Lung (tissue), 10 donors: Measurements from ENCODE around the gene TTC28. TPM values are rescaled to one million over a fixed set of nuclear protein-coding genes. Genes with fewer than 3 reads are reported as not detected.
"Not testable (repeated sequence)": the region's sequence is repeated elsewhere in the genome, so short reads cannot be mapped to it uniquely, and the experiment has no call there.

Experiments
- ATAC-seq: fragments of 200-7000 bp; cut with Tn5 transposase; one replicate; pipeline ENCODE4 v1.9.1; 2020; ENCODE audit warnings: moderate number of reproducible peaks; ENCODE audit not compliant: insufficient read depth, low FRiP score
- DNase-seq, 3 donors: peaks; one replicate each; pipeline ENCODE4 v3.0.0-alpha.2; 2013 to 2017
- H3K27ac ChIP-seq, 2 donors: one replicate each; pipeline ENCODE4 v1.5.1; 2013; ENCODE audit warnings: mild to moderate bottlenecking in 2 of 2, moderate library complexity in 2 of 2, control low read depth in 1 of 2, inconsistent platforms in 1 of 2, low read depth in 1 of 2, low read length in 1 of 2
- H3K27me3 ChIP-seq, 3 donors: one replicate each; pipeline ENCODE4 v1.5.1; 2013; ENCODE audit warnings: low read length in 2 of 3; ENCODE audit not compliant: control insufficient read depth in 3 of 3, insufficient read depth in 3 of 3
- H3K36me3 ChIP-seq, 4 donors: one replicate each; pipeline ENCODE4 v1.5.1; 2013; ENCODE audit warnings: low read length in 4 of 4, mild to moderate bottlenecking in 1 of 4, moderate library complexity in 1 of 4; ENCODE audit not compliant: control insufficient read depth in 4 of 4, insufficient read depth in 4 of 4
- H3K4me1 ChIP-seq, 5 donors: one replicate each; pipeline ENCODE4 v1.5.1; 2013; ENCODE audit warnings: low read length in 5 of 5, mild to moderate bottlenecking in 2 of 5, moderate library complexity in 1 of 5; ENCODE audit not compliant: control insufficient read depth in 5 of 5, insufficient read depth in 5 of 5
- H3K4me3 ChIP-seq: one replicate; pipeline ENCODE4 v1.5.1; 2013; ENCODE audit warnings: mild to moderate bottlenecking, control low read depth, moderate library complexity
- H3K9ac ChIP-seq, 2 donors: one replicate each; pipeline ENCODE4 v1.5.1; 2013; ENCODE audit warnings: low read length in 2 of 2, control low read depth in 1 of 2; ENCODE audit not compliant: insufficient read depth in 1 of 2
- H3K9me3 ChIP-seq, 4 donors: one replicate each; pipeline ENCODE4 v1.5.1; 2013; ENCODE audit warnings: low read length in 3 of 4, mild to moderate bottlenecking in 1 of 4, moderate library complexity in 1 of 4; ENCODE audit not compliant: control insufficient read depth in 4 of 4, insufficient read depth in 3 of 4
- WGBS, 2 donors: extraction: QIAGEN DNeasy Blood & Tissue Kit; methylation state at CpG; one replicate each; pipeline ENCODE4 v1.1.7; 2013; 5-methylcytosine and 5-hydroxymethylcytosine counted together
- polyA plus RNA-seq, 2 donors: library from polyadenylated mRNA; stranded (reverse); fragments of 200-250 nt; gene quantifications; one replicate each; pipeline ENCODE4 v1.2.1, GENCODE V29; 2013
- total RNA-seq, 2 donors: library from RNA; depleted of rRNA in 1 of 2; stranded (reverse); fragments of >200 nt in 1 of 2; gene quantifications; one replicate each; pipeline ENCODE4 v1.2.1, GENCODE V29; 2014 to 2021
- donor health status: Bipolar disorder and iron deficiency.
- donor health status: healthy.
- donor health status: DM: yes; HTN: yes; CAD: no.

TTC28 gene
- total and polyA plus RNA-seq, 4 donors: 4.7 to 72.2 (median 24.8) TPM

DNA sequence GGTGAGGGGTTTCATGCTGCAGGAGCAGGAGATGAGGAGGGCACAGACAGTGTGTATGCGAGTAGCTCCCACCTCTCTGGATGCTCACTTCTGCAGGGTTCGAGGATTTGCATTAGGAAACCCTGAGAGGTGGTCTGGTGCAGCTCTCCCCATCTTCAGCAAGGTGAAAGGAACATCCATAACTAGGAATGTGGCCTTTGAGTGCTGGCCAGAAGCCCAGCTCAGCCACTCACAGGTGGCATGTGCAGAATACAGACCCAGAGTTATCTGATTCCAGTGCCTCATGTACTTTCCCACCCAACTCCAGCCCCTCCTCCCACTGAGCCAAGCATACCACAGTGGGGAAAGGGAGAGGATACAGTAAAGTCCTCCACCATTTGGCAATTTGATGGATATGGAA is 10.2 kb upstream of the TTC28 start:
- H3K27me3 ChIP-seq, H3K4me1 ChIP-seq, H3K9ac ChIP-seq, H3K9me3 ChIP-seq, H3K27ac ChIP-seq, H3K36me3 ChIP-seq, ATAC-seq, H3K4me3 ChIP-seq, DNase-seq: not testable (repeated sequence)
- 96 to 97% methylated on average over 2 of the region's 2 CpGs for WGBS, 2 donors

DNA sequence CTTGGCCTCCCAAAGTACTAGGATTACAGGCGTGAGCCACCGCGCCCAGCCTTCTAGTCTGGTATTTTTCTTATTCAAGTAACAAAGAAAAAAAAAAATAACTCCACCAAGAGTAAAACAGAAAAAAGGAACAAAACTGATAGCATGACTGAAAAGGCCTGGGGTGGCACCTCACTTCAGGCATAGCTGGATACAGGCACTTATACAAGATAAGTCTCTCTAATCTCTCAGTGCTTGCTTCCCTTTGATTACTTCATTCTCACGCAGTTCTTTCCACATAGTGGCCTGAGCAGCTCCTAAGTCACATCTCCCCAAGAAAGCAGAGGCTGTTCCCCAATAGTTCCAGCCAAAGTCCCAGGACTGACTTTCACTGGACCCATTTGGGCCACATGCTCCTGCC is 3.3 kb upstream of the TTC28 start:
- ATAC-seq, H3K9ac ChIP-seq, H3K9me3 ChIP-seq, H3K27ac ChIP-seq, H3K36me3 ChIP-seq, H3K27me3 ChIP-seq, H3K4me3 ChIP-seq, H3K4me1 ChIP-seq, DNase-seq: not testable (repeated sequence)
- WGBS, 2 donors: 83 to 84% methylated on average over 4 of the region's 4 CpGs

DNA sequence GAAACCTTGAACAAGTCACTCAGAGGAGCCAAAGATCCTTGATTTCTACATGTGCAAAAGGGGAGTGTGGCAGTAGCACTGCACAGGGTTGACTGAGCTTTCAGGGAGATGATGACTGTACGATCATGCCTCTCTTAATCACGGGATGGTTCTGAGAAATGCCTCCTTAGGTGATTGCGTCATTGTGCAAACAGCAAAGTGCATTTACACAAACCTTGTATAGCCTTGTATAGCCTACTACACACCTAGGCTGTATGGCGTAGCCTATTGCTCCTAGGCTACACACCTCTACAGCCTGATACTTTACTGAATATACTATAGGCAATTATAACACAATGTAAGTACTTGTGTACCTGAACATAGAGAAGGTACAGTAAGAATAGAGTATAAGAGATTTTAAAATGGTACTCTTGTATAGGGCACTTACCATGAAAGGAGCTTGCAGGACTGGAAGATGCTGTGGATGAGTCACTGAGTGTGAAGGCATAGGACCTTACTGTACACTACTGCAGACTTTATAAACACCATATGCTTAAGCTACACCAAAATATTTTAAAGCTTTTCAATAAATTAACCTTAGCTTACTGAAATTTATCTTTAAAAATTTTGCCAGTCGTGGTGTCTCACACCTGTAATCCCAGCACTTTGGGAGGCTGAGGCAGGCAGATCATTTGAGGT is 1.3 kb upstream of the TTC28 start:
- H3K27ac ChIP-seq, H3K9me3 ChIP-seq, H3K4me1 ChIP-seq, H3K4me3 ChIP-seq, H3K27me3 ChIP-seq, ATAC-seq, H3K36me3 ChIP-seq, H3K9ac ChIP-seq: not testable (repeated sequence)
- 64 to 73% methylated on average over 4 to 5 of the region's 5 CpGs for WGBS, 2 donors
- peak in 1 of 3 donors; percentile 10 for DNase-seq

DNA sequence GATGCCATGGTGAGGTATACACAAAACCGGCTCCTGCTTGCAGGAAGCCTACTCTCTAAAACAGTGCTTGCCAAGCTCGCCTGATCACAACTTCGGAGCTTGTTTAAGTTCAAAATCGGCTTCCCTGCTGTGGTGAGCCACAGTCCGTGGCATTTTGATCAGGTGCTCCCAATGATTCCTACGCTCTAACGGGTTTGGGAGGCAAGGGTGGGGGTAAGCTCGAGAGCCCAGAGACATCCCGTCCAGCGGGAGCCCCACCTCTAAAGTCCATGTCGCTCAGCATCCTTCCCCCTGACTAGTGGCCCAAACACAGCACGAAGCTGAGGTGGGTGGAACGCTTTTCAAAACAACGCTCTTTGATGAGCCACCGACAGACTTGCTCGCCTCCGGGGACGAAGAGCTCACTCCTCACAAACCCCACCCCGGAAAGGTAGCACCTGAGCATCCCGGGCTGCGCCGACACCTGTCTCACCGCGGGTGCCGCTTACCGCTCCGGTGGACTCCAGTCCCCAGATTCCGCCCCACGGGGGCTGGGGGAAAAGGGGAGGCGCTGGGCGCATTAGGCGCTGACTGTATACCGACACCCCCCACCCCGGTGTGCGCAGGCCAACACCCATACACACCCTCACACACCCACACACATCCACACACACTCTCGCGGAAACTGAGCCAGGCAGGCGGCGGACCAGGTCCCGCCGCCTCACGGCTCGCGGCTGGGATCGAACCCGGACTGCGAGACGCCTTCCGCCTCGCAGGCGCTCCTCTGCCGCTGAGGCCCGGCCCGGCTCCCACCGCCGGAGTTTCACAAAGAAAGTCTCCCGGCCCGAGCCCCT is 646 bp downstream of the TTC28 start:
- H3K27me3 ChIP-seq, ATAC-seq, H3K9me3 ChIP-seq, H3K4me1 ChIP-seq, H3K36me3 ChIP-seq: not testable (repeated sequence)
- DNase-seq: peak in 2 of 3 donors; percentile 36 to 42
- Histone ChIP-seq H3K9ac (peak overlapping the region; percentile 37 to 82), H3K4me3 (peak overlapping the region; percentile 77), H3K27ac (peak overlapping the region; percentile 63 to 67)
- 19 to 24% methylated on average over 46 to 58 of the region's 58 CpGs for WGBS, 2 donors

- H3K4me3 ChIP-seq: not testable (repeated sequence)
These were observed 1.5 kb downstream of the TTC28 start for GRCh38 chr22:28678170-28678569.

More at GRCh38 chr22:28678170-28678569, 1.5 kb downstream of the TTC28 start:
- not testable (repeated sequence) for H3K27me3 ChIP-seq, H3K9me3 ChIP-seq, H3K9ac ChIP-seq, DNase-seq, H3K27ac ChIP-seq, H3K36me3 ChIP-seq, ATAC-seq, H3K4me1 ChIP-seq
- 63 to 81% methylated on average over 7 of the region's 7 CpGs for WGBS, 2 donors
